HG02885 (cell line): ENCODE measurements around the gene TSPAN13.
A peak's percentile ranks its signal among the peaks of the same experiment; 100 is the strongest.

Experiments used
- ATAC-seq: cut with Tn5 transposase; IDR thresholded peaks from one replicate; pipeline ENCODE4 v1.9.1; 2021; ENCODE audit warnings: mild to moderate bottlenecking; ENCODE audit not compliant: unreplicated experiment, poor library complexity

Gene TSPAN13

DNA sequence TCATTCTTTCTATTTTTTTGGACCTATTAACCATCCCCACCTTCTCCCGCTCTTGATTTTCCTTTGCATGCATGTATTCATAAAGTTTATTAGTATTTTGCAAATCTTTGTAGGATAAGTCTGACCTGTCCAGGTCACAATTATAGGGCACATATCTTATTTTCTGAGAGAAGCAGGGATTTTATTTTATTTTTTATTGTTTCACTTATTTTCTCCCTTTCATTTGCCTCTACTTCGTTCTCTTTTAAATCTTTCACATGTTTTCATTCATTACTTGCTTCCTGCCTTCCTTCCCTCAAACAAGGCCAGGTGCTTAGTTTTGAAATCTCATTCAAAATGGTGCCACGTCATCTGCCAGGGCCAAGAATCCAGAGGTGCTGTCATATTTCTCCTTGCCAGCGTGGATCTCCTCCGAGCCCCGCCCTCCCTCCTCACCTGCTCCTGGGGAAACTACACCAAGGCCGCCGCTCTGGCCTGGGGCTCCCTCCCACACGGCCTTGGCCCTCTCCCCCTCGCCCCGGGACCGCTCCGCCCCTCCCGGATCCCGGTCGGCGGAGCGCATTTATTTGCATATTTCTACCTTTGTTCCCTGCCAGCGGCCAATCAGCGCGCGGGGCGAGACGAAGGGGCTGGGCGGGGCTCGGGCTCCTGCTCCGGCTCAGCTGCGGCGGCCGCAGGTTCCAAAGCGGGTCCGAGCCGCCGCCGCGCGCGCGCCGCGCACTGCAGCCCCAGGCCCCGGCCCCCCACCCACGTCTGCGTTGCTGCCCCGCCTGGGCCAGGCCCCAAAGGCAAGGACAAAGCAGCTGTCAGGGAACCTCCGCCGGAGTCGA, at the start of gene TSPAN13:
TSS of gene TSPAN13 (plus strand) at position 654 of the 830 bp plus-strand sequence. CDS start 213 bp downstream, outside the sequence.
- peak; percentile 82 for ATAC-seq

DNA sequence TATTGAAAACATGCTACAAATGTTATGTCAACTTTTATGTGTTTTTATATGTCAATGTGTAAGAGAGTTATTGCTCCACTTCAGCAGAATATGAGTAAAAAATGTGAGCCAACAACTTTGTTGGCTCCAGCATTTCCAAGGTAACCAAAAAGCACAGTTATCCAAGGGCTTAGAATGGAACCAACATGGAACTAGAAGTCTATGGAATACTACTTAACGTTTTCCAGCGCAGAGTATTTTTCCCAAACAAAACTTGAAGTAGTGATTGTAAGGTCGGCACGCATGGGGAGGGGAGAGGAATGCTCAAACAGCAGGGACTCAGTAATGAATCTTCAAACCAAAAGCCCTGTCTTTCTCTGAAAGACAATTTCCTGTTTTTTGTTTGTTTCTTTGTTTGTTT, 45.0 kb upstream of the TSPAN13 start:
- ATAC-seq, result no peak

DNA sequence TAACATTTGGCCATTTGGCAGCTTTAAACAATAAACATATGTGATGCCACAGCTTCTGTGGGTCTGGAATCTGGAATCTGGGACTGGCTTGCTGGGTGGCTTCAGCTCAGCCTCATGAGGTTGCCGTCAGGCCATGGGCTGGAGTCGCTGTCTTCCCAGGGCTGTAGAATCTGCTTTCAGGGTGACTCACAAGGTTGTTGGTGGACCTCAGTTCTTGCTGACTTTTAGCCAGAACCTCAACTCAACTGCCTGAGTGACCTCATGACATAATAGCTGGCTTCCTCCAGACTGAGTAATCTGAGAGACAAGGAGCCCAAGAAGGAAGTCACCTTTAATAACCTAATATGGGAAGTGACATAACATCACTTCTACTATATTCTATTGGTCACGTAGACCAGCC, 44.6 kb upstream of the TSPAN13 start:
- peak; percentile 57 for ATAC-seq

GRCh38 chr7:16710651-16711050, 42.9 kb upstream of the TSPAN13 start:
- ATAC-seq, result no peak

- ATAC-seq, result no peak
Observed at GRCh38 chr7:16711730-16712129, 41.8 kb upstream of the TSPAN13 start.

DNA sequence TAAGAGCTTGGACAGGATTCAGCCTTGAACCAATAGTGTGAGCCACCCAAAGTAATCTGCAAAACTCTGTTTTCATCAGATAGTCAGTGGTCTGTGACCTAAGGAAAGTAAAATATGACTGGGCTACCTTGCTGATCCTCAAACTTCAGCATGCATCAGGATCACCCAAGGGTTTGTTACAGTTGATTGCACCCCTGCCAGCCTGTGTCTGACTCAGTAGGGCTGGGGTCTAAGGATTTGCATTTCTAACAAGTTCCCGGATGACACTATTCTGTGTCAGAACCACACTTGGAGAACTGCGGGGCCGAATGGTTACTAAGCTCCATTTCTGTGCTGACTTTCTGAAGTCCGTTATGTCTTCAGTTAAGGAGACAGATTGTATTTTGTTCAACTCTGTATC, 40.6 kb upstream of the TSPAN13 start:
- no peak for ATAC-seq

- no peak for ATAC-seq
Observed at GRCh38 chr7:16715928-16716327, 37.6 kb upstream of the TSPAN13 start.

DNA sequence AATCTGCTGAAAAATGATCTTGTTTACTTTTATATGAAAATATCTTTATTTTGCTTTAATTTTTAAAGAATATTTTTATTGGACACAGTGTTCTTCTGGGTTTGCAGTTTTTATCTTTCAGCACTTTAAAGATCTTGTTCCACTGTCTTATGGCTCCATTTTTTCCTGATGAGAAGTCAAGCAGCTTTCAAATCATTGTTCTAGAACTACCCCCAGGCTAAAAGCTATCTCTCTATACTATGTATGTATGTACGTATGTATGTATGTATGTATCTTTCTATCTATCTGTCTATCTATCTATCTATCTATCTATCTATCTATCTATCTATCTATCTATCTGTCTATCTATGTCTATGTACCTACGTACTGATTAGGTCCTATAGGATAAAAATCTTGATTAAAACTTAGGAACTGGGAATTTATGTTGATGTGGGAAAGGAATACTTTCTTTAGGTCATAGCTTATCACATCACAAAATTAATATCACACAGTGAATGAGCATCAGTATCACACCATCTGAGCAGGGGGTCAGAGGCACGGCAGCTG, 35.4 kb upstream of the TSPAN13 start:
- ATAC-seq, result no peak

DNA sequence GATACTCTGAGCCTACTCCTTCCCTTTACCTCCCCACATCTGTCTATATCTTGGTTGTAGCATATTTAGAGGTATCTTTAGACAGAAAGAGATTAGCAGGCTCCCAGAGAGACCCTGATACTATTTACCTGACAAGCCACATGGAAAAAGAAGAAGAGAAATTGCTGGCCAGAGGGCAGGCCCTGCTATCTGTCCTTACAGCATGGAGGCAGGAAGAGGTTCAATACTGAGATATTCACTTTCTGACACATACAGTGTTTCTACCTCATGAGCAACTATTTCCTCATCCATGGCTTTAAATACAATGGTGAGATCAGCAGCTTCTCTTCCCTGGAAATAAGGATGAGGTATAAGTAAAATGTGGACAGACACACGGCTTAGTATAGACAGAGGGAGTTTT, 33.9 kb upstream of the TSPAN13 start:
- ATAC-seq, result no peak

GRCh38 chr7:16721541-16721940, 32.0 kb upstream of the TSPAN13 start:
- ATAC-seq, result no peak

DNA sequence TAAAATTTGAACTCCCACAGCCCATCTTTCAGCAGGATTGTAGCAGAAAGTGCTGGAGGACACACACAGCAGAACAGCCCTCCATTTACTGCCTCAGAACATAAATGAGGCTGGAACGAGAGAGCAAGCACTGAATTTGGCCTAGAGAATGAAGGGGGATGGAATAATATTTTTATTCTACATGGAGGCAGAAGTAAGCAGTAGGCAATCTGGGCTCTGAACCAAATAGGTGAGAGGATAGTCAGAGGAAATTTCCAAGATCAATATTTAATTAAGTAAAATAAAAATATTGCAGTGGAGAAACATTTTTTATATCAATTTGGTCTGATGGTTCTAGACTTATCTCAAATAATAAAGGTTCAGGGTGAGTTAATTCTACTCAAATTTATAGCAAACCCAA, 29.2 kb upstream of the TSPAN13 start:
- no peak for ATAC-seq

DNA sequence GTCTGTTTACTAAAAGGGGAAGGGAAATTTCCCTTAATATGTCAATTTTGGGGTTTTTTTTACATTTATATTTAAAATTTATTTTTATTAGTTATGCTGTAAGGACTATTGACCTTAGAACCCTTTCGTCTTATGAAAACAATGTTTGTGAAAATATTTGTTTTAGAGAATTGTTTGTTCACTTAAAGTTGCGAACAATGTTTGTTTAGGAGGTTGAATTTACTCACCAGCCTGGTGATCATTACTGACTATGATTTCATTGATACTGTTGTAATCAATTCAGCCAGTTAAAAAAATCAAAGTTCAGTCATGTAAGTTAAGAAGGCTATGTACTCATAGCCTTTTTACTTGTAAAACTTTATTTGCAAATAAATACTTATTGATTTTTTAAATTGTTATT, 27.4 kb upstream of the TSPAN13 start:
- no peak for ATAC-seq

DNA sequence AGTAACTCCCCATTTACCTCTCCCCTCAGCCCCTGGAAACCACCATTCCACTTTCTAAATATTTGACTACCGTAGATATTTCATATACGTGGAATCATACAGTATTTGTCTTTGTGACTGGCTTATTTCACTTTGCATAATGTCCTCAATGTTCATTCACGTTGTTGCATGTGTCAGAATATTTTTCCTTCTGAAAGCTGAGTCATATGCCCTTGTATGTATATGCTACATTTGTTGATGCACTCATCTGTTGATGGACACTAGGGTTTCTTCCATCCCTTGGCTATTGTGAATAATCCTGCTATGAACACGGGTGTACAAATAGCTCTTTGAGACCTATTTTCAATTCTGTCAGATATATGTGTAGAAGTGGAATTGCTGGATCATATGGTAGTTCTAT, 25.8 kb upstream of the TSPAN13 start:
- ATAC-seq, result no peak

DNA sequence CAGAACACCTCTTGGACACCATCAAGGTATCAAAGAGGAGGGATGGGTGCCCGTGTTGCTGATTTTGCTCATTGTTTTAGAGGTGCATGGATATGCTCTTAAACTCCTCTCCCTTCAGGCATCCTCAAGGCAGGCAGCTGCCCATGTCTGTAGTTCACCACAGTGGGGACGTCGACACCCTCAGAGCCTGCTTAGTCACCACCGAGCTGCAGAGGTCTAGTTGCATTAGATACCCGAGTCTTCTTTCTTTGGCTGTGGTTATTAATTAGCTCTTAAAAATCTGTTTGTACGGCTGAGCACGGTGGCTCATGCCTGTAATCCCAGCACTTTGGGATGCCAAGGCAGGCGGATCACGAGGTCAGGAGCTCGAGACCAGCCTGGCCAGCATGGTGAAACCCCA, 24.7 kb upstream of the TSPAN13 start:
- no peak for ATAC-seq

GRCh38 chr7:16729541-16729940, 24.0 kb upstream of the TSPAN13 start:
- no peak for ATAC-seq

- no peak for ATAC-seq
Observed at GRCh38 chr7:16730937-16731336, 22.6 kb upstream of the TSPAN13 start.

GRCh38 chr7:16732828-16733227, 20.7 kb upstream of the TSPAN13 start:
- ATAC-seq, result no peak

DNA sequence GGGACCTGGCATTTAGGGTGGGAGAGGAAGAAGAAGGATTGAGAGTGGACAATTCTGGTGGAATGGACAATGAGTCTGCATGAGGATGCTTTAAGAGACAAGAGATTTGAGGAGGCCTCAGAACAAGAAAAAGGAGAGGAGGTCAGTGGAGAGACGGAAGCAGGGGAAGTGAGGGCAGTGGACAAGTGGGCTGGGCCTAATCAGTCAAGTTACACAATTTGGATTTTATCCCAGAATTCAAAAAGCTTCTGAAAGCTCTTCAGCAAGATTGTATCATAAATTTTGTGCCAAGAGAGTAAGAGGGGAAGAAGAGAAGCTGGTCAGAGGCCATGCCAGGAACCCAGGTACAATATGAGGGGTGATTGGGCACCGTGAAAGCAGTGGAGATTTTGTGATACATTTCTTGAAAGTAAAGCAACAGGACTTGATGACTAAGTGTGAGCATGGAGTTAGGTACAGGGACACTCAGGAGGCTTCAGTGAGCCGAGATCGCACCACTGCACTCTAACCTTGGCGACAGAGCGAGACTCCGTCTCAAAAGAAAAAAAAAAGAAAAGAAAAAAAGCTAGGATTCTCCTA, 19.3 kb upstream of the TSPAN13 start:
- ATAC-seq, result no peak

GRCh38 chr7:16735020-16735419, 18.5 kb upstream of the TSPAN13 start:
- ATAC-seq, result no peak

GRCh38 chr7:16738011-16738688, 15.4 kb upstream of the TSPAN13 start:
- ATAC-seq, result no peak
